Skin epidermis (tissue), 12 donors: ENCODE measurements around the gene PLCB2.

Experiments used
- H3K27ac ChIP-seq, 21 experiments: fragments of 200-600 bp; sonication (generic) in 11 of 21; one replicate each; pipeline ENCODE4 v1.5.0; 2020; ENCODE audit warnings: mild to moderate bottlenecking in 3 of 21, inconsistent platforms in 2 of 21, moderate library complexity in 2 of 21
- H3K4me3 ChIP-seq, 7 experiments: fragments of 200-600 bp; sonication (generic) in 2 of 7; one replicate each; pipeline ENCODE4 v1.5.0; 2020; ENCODE audit warnings: inconsistent platforms in 2 of 7, mild to moderate bottlenecking in 2 of 7, moderate library complexity in 1 of 7

The PLCB2 gene

DNA sequence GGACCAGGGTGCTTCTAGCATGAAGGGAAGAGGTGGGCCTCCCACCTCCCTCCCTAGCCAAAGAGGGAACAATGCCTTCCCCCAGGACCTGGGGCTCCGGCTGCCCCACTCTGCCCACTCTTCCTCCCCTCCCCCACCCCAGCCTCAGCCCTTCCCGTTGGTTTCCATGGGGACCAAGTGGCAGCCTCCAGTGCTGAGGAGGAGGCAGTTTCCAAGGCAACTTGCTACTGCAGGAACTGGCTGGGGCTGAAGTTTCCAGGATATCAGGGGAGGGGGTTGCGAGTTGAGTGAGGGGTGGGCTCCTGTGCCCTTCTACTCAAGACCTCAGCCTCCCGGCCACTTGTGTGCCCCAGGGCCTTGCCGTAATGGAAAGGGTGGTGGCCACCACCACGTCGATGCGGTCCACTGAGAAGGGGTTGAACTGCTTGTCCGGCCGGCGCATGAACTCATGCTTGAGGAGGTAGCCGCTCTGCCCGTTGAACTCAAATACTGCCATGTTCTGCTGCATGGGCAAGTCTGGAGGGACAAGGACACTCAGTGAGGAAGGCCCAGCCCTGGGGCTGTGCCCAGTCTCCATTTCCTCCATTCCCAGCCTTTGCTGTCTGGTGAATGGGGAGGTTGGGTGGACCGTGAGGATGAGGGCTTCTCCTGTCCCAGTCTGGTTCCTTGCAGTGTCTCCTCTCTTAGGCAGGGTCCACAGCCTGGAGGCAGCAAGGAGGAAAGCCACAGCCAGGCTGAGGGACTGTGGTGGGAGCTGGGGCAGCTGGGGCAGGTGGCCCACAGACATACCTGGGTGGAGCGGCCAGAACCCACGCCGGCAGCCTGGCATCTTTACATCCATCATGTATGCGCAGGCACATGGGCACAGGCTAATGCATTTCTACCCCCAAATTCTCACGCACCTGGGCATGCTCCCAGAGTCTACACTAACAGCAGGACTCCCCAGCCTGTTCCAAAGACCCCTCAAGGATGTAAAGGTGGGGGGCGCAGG lies 13.5 kb downstream of the PLCB2 start:
- no peak overlapping the region for H3K27ac ChIP-seq
- H3K4me3 ChIP-seq = no peak overlapping the region

DNA sequence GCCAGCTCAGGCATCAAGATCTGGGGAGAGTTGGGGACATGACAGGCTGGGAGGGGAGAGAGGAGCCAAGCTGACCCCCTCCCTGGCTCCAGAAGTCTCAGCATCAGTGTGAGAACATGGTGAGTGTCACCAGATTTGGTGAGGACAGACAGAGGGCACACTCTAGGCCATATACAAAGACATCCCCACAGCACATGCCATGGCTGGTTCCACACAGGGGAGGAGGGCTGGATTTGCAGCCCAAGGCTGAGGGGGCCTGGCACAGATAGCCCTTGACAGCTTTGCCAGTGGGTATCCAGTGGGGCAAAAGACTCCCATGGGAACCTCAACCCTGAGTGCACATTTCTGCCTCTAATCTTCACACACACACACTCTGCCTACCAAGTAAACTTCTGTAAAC lies 14.7 kb downstream of the PLCB2 start:
- H3K4me3 ChIP-seq = no peak overlapping the region
- no peak overlapping the region for H3K27ac ChIP-seq

DNA sequence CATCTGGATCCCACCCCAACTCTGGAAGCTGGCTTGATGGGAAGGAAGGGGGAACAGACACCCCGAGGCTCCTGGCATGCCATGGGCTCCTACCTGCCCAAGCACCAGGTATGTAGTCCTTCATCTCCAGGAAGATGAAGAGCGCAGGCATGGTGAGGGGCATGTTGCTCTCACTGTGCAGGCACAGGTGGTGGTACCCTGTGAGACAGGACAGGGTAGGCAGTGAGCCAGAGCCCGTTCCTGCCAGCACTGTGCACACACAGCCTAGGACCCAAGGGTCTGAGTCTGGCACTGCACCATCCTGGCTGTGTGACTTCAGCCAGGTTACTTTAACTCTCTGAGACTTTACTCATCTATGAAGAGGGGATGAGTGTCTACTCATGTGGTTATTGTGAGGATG lies 15.5 kb downstream of the PLCB2 start:
- no peak overlapping the region for H3K4me3 ChIP-seq
- no peak overlapping the region for H3K27ac ChIP-seq

DNA sequence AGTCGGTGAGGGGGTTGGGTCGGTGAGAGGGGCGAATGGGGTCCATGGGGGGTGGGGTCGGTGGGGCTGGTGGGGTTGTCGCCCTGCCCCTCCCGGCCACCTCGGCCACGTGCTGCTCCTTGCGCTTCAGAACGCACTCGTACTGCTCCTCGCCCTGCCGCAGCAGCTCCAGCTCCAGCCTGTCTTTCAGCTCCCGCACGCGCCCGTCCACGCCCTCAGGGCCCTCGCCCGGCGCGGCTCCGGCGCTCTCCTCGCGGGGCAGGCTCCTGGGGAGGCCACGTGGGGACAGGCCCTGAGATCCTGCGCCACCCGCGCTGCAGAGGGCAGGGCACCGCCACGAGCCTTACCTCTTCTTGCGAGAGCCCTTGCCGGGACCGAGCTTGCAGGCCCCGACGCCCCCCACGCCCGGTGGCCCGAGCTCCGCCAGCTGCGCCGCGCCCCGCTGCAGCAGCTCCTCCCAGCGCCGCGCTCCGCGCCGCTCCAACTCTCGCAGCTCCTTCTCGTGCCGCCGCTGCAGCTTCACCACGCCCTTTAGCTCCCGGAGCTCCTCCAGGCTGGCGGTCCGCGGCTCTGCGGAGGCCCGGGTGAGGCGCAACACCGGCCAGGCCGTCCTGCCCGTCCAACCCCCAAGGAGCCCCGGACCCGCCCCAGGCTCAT lies 16.7 kb downstream of the PLCB2 start:
- Histone ChIP-seq H3K4me3 (peak overlapping the region; percentile 10 to 34 (median 23)), H3K27ac (no peak overlapping the region)

DNA sequence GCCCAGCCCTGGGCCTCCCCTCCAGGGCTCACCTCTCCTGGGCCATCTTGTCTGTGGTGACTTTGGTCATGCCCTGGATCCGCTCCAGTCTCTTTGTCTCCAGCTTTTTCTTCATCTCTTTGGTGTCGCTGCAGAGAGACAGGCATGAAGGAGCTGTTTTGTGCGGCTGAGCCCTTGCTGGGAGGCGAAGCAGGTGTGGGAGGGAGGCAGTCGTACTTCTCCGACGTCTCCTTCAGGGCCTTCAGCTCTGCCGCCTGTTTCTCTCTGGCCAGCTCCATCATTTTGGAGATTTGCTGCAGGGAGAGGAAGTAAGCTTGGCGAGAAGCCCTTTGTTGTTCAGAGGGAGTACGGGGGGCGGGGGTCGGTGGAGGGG lies 17.2 kb downstream of the PLCB2 start:
- H3K27ac ChIP-seq = no peak overlapping the region
- H3K4me3 ChIP-seq = no peak overlapping the region

DNA sequence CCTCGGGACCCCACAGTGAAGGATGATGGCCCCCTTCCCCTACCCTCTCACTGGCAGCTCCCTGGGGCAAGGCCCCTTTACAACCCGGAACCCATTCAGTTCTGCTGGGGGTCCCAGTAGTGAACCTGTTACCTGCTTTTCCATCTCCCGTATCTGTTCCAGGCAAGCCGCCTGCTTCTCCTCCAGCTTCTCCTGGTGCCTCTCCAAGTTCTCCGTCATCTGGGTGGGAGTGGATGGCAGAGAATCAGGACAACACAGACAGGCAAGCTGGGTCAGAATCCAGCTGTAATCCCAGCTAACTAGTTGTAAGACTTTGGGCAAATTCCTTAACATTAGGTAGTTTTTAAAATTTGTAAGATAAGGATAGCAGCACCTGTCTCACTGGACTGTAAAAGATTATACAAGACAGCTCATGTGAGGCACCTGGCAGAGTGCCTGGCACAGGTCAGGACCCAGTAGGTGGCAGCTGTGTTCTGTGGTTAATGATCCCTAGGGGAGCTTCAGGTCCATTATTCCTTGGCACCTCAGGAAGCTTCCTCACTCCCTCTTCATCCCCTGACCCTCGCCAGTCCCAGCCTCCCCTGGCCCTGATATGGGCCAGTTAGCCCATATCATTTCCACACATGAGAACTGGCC lies 18.5 kb downstream of the PLCB2 start:
- Histone ChIP-seq H3K4me3 (no peak overlapping the region), H3K27ac (no peak overlapping the region)

DNA sequence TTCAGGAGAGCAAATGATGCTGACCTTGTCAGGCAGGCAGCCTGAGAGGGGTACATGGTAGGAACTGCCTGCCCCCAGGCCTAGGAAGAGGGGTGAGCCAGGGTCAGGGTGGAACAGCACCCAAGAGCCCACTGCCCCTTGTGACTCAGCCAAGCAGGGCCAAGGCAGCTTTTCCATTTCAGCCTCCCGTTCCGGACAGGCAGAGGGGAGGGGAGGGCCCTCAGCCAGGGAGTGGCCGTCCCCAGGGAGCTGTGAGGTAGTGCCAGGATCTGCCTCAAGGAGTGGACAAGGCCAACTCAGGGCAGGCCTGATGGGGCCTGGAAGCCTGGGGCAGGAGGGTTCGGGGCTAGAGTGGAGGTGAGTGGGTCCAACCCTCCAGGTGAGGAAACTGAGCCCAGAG lies 19.8 kb downstream of the PLCB2 start:
- Histone ChIP-seq H3K4me3 (no peak overlapping the region), H3K27ac (no peak overlapping the region)

DNA sequence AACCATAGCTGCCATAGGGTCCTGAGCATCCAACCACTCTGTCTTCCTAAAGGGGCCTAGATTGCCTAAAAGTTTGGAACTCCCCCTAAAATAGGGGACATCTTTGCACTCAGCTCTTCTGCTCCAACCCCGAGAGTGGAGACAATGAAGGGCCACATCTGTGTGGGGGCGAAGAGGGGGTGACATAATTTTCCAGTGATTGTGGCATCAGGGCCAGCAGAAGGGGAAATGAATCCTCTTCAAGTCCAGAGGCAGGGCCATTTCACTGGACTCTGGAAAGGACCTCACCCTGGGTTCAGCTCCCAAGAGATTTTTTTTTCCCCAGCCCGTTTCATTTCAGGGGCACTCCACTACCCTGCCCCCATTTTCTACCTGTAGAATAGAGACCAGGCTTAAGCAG lies 20.2 kb downstream of the PLCB2 start:
- Histone ChIP-seq H3K4me3 (no peak overlapping the region), H3K27ac (no peak overlapping the region)

DNA sequence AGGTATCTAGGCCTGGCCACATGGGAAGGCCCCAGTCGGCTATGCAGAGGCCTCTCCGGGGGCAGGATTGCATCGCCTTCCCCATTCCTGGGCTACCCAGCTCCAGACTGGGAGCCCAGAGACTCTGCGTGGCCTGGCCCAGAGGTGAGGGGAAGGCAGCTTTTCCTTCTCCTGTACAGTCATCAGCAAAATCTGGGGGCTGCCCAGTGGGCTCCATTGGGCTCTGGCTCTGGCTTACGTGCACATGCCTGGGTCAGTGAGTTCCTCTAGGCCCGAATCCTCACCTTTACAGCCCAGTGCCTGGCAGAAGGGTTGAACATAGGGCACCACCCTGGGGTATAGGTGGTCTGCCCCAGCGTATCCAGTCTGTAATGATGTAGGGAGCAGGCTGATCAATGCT lies 20.9 kb downstream of the PLCB2 start:
- H3K27ac ChIP-seq = no peak overlapping the region
- H3K4me3 ChIP-seq = no peak overlapping the region

DNA sequence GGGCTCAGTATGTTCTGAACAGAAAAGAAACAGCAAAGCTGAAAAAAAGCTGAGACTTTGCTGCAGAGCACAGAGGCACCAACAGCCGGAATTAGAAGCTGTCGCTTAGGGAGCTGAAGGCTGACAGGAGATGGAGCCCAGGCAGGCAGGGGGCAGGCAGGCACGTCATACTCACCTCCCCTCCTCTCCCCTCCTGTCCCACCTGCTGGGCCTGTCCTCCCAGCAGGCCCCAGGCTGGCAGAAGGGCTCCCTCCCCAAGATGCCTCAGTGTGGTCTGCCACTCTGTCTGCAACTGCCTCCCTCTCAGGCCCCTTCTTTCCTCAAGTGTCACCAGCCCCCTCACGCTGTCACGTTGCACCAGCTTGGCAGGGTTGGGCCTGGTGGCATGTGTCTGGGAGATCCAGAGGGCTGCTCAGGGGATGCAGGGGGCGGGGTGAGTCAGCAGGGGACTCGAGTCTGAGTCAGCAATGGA lies 21.6 kb downstream of the PLCB2 start:
- H3K4me3 ChIP-seq = no peak overlapping the region
- H3K27ac ChIP-seq = no peak overlapping the region

DNA sequence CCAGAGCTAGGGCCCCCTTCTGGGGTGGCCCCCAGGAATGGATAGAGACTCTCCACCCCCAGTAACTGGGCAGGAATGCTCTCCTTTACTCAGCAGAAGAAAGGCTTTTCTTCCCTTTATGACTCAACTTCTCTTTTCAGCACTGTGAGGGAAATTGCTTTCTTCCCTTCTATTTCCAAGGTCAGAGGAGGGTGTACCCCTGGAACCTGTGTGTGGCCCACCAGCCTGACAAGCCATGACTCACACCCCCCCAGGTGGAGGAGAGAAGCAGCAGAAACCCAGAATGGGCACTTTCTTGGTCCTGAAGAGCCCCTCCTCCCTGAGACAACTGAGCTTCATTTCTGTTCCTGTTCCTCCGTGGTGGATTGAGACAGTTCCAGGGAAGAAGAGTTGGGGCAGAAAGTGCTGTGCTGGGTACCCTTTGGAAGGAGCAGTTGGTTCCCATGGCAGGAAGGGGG lies 22.2 kb downstream of the PLCB2 start:
- Histone ChIP-seq H3K27ac (peak overlapping the region in 1 of 21 experiments; percentile 16), H3K4me3 (no peak overlapping the region)

DNA sequence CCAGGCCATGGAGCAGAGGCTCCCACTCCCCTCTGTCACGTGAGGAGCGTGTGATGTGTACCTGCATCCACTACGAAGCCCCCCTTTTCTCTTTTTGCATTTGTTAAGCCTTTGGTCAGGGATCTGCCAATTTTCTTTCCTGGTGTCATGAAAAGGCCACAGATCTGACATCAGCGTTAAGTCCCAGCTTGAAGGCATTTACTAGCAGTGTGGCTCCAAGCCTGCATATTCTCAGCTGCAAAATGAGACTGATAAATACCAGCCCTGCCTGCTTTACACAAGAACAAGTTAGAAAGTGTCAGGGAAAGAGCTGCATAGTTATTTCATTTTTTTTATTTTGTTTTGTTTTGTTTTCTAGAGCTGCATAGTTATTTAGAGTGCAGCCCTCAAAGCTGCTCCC lies 22.6 kb downstream of the PLCB2 start:
- no peak overlapping the region for H3K4me3 ChIP-seq
- H3K27ac ChIP-seq = peak overlapping the region in 1 of 21 experiments; percentile 16

DNA sequence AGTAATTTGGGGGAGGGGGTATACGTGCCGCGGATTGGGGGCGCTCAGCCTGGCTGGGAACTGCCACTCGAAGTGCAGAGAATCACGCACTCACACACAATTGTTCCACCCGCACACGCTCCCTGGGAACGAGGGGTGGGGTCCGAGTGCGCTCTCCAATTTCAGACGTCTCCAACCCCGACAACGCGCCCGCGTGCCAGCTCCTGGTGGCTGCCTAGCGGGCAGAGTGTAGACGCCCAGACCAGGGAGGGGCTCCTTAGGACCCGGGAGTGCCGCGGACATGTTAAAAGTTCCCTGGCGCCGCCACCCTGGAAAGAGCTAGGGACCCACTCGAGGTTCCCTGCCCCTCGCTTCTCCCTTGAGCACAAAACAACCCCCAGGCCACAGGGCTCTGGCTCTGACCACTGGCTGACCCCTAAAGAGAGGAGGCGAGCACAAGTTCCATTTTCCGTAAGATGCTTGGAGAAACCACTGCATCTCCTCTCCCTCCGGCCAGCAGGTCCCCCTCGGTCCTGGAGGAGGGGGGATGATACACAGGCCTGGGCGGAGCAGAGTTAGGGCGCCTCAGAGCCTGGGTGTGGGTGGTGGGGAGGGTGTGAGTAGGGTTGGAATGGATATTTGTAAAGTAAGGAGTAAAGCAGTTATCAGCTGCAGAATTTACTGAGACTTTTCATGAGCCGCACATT lies 24.0 kb downstream of the PLCB2 start:
- H3K27ac ChIP-seq = no peak overlapping the region
- no peak overlapping the region for H3K4me3 ChIP-seq

DNA sequence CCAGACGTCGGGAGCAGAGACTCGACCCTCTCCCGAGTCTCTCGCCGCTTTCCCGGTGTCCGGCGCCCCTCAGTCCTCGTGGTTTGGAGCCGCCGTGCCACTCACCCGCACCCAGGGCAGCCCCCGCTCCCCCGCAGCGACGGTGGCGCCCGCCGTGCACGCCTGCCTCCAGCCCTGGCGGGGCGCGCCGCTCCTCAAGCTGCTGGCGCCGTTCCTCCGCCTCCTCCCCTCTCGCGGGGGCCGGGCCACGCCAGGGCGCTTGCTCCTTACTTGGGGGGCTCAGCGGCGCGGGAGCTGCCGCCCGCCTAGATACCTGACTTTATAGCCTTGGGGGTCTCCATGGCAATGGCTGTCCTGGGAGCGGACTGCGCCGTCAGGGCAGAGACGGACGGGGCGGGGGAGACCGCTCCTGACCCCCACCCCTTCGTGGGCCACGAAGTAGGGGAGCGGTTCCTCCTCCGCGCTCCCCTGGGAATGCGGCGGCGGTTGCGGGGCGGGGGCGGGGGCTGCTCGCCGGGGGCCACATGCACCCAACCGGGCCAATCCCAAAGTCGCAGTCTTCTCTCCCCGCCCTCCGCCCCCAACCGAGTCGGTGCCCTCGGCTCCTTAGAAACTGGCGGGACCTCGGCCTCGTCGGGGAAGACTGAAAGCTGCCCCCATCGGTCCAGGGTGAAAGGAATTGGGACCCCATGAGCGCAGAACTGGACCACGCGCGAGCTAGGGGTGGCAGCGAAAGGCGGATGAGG lies 24.7 kb downstream of the PLCB2 start, which contains the start of gene ANKRD63:
TSS of gene ANKRD63 (minus strand) at position 196 of the 746 bp plus-strand sequence. CDS start 478 bp downstream, outside the sequence.
- peak within 1 kb of the TSS; percentile 12 to 44 (median 31) for H3K4me3 ChIP-seq

DNA sequence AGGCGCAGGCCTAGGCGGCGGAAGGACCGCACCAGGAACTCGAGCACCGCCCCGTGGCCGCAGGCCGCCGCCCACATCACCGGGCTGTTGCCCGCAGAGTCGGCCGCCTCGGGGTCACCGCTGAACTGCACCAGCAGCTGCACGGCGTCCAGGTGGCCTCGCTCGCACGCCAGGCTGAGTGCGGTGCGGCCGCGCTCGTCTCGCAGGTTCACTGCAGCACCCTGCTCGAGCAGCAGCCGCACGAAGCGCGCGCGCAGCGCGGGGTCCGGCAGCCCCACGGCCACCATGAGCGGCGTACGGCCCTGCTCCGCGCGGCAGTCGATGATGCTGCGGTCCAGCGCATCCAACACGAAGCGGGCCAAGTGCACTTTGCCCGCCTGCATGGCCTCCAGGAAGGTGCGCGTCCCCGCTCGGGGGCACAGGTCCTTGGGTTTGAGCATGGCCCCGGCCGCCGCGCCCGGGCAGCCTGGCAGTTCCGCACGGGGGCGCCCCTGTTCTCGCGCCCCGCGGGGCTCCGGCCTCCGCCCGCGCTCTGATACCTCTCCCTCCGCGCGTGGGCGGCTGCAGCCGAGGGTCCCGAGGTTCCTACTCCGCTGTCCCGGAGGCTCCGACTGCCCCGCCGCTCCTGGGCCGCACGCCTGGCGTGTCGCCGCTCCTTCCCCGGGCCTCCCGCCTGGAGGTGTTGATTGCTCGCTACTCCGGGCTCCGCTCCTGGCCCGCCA lies 25.4 kb downstream of the PLCB2 start:
- H3K4me3 ChIP-seq = peak overlapping the region; percentile 12 to 44 (median 31)
- H3K27ac ChIP-seq = no peak overlapping the region

More for the DNA sequence above, 24.7 kb downstream of the PLCB2 start, which contains the start of gene ANKRD63:
- no peak within 1 kb of the TSS for H3K27ac ChIP-seq

DNA sequence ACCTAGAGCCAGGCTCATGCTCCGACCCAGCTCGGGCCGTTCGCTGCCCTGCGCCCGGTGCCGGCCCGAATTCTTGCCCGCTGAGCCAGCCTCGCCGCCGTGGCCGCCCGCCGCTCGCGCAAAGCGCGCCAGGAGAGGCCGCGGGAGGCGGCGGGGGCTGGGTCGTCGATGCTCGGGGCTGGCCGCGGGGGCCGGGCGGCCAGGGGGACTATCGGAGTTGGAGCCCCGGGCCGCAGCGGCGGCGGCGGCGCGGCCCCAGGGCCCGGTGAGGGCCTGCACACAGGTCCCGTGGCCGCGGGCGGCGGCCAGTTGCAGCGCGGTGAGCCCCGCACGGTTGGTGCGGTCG lies 26.0 kb downstream of the PLCB2 start:
- Histone ChIP-seq H3K27ac (no peak overlapping the region), H3K4me3 (peak overlapping the region; percentile 12 to 44 (median 31))

DNA sequence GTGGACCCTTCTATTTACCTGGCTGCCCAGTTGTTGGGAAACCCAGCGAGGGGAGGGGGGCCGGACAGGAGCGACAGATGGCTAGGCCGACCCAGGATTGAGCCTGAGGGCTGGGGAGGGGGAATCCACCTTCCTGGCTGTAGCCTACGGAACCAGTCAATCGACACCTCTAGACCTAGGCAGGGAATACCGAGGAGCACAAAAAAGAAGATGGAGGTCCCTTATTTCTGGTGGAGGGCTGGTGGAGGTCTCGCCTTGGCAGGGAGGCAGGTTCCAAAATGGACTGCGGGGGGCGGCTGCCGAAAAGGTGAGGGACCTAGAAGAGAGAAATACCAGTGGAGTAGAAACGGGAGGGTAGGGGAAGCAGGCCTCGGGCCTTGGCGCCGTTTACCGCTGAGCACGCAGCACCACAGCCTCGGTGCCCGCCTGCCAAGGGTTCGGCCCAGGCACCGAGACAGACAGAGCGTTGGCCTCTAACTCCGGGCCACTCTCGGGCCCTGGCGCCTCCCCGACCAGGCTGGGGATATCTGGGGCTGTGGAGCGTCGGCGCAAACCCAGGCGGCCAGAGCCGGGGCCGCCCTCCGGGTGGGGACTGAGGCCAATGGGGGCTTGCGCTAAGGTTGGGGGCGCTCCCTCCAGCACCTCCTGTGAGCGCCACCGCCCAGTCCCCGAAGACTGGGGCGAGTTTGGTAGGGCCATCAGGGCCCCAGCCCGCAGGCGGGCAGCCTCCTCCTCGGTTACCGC lies 26.5 kb downstream of the PLCB2 start:
- Histone ChIP-seq H3K27ac (no peak overlapping the region), H3K4me3 (peak overlapping the region in 1 of 7 experiments; percentile 44)
